Smooth muscle cell of bladder (primary cell): Measurements from ENCODE around the gene SLITRK2. TPM values are rescaled to one million over a fixed set of nuclear protein-coding genes. Genes with fewer than 3 reads are reported as not detected.

Experiments used
- total RNA-seq: library from RNA; depleted of rRNA; stranded (reverse); fragments of >200 nt; gene quantifications from 2 replicates; pipeline ENCODE4 v1.2.3, GENCODE V29; 2014

SLITRK2 gene, protein sequence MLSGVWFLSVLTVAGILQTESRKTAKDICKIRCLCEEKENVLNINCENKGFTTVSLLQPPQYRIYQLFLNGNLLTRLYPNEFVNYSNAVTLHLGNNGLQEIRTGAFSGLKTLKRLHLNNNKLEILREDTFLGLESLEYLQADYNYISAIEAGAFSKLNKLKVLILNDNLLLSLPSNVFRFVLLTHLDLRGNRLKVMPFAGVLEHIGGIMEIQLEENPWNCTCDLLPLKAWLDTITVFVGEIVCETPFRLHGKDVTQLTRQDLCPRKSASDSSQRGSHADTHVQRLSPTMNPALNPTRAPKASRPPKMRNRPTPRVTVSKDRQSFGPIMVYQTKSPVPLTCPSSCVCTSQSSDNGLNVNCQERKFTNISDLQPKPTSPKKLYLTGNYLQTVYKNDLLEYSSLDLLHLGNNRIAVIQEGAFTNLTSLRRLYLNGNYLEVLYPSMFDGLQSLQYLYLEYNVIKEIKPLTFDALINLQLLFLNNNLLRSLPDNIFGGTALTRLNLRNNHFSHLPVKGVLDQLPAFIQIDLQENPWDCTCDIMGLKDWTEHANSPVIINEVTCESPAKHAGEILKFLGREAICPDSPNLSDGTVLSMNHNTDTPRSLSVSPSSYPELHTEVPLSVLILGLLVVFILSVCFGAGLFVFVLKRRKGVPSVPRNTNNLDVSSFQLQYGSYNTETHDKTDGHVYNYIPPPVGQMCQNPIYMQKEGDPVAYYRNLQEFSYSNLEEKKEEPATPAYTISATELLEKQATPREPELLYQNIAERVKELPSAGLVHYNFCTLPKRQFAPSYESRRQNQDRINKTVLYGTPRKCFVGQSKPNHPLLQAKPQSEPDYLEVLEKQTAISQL
- not detected in 2 replicates for total RNA-seq

DNA sequence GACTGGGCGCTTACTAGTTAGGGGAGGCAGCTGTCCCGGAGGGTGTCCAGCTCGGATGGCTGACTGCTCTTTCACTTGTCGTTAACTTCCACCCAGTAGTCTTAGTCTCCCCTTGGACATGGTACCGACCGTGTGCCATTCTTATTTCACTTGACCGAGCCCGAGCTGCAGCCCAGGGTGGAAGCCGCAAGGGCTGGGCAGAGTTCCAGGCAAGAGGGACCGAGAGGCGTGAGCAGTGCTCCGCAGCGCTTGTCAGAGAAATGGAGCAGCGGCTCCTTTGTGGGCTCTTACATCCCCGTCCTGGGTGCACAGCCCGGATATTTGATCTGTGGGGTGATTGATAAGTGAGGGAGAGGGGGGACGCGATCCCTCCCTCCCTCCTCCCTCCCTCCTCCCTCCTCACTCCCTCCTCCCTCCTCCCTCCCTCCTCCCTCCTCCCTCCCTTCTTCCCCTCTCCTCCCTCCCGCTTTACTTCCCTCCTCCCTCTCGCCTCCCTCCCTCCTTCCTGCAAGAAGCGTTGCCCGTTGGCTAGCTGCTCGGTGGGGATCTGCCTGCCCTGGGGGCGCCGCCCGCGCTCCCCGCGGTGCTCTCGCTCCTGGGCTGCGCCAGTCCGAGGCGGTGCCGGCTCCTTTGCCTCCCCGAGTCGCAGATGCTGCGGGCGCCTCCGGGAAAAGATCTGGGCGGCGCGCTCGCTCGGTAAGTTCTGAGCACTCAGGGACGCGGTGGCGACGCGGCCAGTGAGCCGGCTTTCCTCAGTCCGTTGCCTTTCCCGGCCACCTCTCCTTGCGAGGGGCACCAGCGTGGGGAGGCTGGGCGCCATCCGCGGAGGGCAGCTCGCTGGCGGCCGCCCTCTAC, at the start of gene SLITRK2:
TSS of gene SLITRK2 (plus strand) at position 499 of the 855 bp plus-strand sequence. CDS start 4,597 bp downstream, outside the sequence.

